Measurements from ENCODE around the gene DAZL. TPM values are rescaled to one million over a fixed set of nuclear protein-coding genes. Genes with fewer than 3 reads are reported as not detected.

DAZL gene
- total RNA-seq, 4 donors from 2014 or later = not detected

DNA sequence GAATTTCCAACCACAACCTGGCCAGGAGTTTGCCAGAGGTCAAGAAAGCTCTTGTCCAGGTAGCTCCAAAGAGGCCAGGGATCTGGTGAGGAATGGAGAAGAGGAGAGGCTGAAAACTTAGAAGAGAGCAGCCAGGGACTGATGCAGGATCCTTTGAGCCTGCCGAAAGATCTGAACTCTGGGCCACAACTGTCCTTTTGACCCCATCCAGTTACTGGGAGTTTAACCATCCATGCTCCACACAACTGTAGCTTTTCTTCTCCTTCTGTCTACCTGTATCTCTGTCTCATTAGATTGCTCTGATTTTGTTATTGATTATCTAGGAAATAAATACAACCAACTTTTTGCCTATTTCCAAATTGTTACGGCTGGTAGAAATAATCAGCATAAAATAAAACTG, 36.7 kb downstream of the DAZL start:
- 65 to 73% methylated on average over 2 of the region's 2 CpGs for WGBS, 2 donors
- TF ChIP-seq EP300 (IDR thresholded peaks at IDR 0.05) = no peak
- TF ChIP-seq POLR2A (IDR thresholded peaks at IDR 0.05) = no peak
- no peak for TF ChIP-seq CTCF (IDR thresholded peaks at IDR 0.05)
- H3K4me3 ChIP-seq = no peak overlapping the region

DNA sequence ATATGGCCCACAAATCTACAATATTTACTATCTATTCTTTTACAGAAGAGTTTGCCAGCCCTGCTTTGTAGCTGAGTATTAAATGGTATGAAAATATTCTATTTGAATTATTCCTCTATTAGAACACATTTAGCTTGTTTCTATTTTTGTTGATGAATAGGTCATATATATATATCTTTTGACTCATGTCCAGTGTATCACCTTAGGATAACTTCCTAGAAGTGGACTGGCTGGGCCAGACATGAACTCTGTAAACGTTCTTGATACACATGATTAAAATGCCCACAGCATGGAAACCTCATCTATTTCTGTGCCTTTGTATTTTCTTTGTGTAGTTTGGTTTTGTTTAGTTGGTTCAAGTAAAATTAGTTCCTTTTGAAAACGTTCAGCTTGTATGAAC, 37.1 kb downstream of the DAZL start:
- WGBS, 2 donors = 42 to 53% methylated on average over 2 of the region's 2 CpGs
- H3K9me3 ChIP-seq = peaks cover 0 to 8% (median 4%) of the 10 kb centered on the region in 4 donors

More for the DNA sequence above, 36.7 kb downstream of the DAZL start:
- Histone ChIP-seq H3K9me3 (peaks cover 0 to 4% (median 1%) of the 10 kb centered on the region in 4 donors), H3K27ac (no peak overlapping the region), H3K27me3 (no peaks in the 10 kb centered on the region), H3K4me1 (no peaks in the 10 kb centered on the region), H3K36me3 (no peaks in the 10 kb centered on the region)
- DNase-seq (ENCODE audit: low spot score in 2 of 2) = no peak

GRCh38 chr3:16559653-16560365, 45.4 kb downstream of the DAZL start:
- H3K27ac ChIP-seq = no peak overlapping the region
- no peak for DNase-seq (ENCODE audit: low spot score in 2 of 2)
- WGBS, 2 donors = 79 to 80% methylated on average over 5 of the region's 5 CpGs

More for the DNA sequence above, 37.1 kb downstream of the DAZL start:
- no peak overlapping the region for H3K27ac ChIP-seq
- no peaks in the 10 kb centered on the region for H3K4me1 ChIP-seq
- no peak for TF ChIP-seq POLR2A (IDR thresholded peaks at IDR 0.05)
- no peak for TF ChIP-seq EP300 (IDR thresholded peaks at IDR 0.05)
- TF ChIP-seq CTCF (IDR thresholded peaks at IDR 0.05) = no peak
- DNase-seq (ENCODE audit: low spot score in 2 of 2) = no peak
- no peak overlapping the region for H3K4me3 ChIP-seq
- H3K36me3 ChIP-seq = no peaks in the 10 kb centered on the region
- H3K27me3 ChIP-seq = no peaks in the 10 kb centered on the region

GRCh38 chr3:16554126-16554525, 51.1 kb downstream of the DAZL start:
- no peak overlapping the region for H3K27ac ChIP-seq
- H3K9me3 ChIP-seq = no peaks in the 10 kb centered on the region
- no peak for TF ChIP-seq POLR2A (IDR thresholded peaks at IDR 0.05)
- TF ChIP-seq EP300 (IDR thresholded peaks at IDR 0.05) = no peak
- TF ChIP-seq CTCF (IDR thresholded peaks at IDR 0.05) = no peak
- no peak overlapping the region for H3K4me3 ChIP-seq
- H3K36me3 ChIP-seq = no peaks in the 10 kb centered on the region
- 88 to 90% methylated on average over 4 of the region's 4 CpGs for WGBS, 2 donors
- no peak for DNase-seq (ENCODE audit: low spot score in 2 of 2)
- H3K4me1 ChIP-seq = peaks cover 0 to 9% (median 3%) of the 10 kb centered on the region in 4 donors
- no peaks in the 10 kb centered on the region for H3K27me3 ChIP-seq

More at GRCh38 chr3:16559653-16560365, 45.4 kb downstream of the DAZL start:
- H3K36me3 ChIP-seq = no peaks in the 10 kb centered on the region
- no peaks in the 10 kb centered on the region for H3K4me1 ChIP-seq
- TF ChIP-seq CTCF (IDR thresholded peaks at IDR 0.05) (no peak), POLR2A (IDR thresholded peaks at IDR 0.05) (no peak), EP300 (IDR thresholded peaks at IDR 0.05) (no peak)
- H3K27me3 ChIP-seq = no peaks in the 10 kb centered on the region
- H3K4me3 ChIP-seq = no peak overlapping the region
- H3K9me3 ChIP-seq = peaks cover 0 to 12% (median 4%) of the 10 kb centered on the region in 4 donors

GRCh38 chr3:16552757-16553156, 52.5 kb downstream of the DAZL start:
- no peak overlapping the region for H3K4me3 ChIP-seq
- TF ChIP-seq CTCF (IDR thresholded peaks at IDR 0.05) (no peak), EP300 (IDR thresholded peaks at IDR 0.05) (no peak), POLR2A (IDR thresholded peaks at IDR 0.05) (no peak)
- no peak for DNase-seq (ENCODE audit: low spot score in 2 of 2)
- peaks cover 0 to 9% (median 3%) of the 10 kb centered on the region in 4 donors for H3K4me1 ChIP-seq
- WGBS, 2 donors = 72 to 74% methylated on average over 3 of the region's 3 CpGs
- no peaks in the 10 kb centered on the region for H3K27me3 ChIP-seq
- no peaks in the 10 kb centered on the region for H3K9me3 ChIP-seq
- H3K27ac ChIP-seq = no peak overlapping the region
- H3K36me3 ChIP-seq = no peaks in the 10 kb centered on the region
